Activated CD4-positive, alpha-beta T cell treated with anti-CD3 and anti-CD28 coated beads, Interleukin-2, amount 10 ng/mL, durations not matched to agents 7 days and 5 days (primary cell): ENCODE measurements around the gene COL23A1. TPM values are rescaled to one million over a fixed set of nuclear protein-coding genes. Genes with fewer than 3 reads are reported as not detected.

Experiments used
- CTCF ChIA-PET: fragments of 350-600 bp; sonication (Branson Sonifier 250); formaldehyde crosslinking; loops from one replicate; lab custom pipeline; 2021; ENCODE audit warnings: antibody characterized with exemption; lab: Charles Lee
- POLR2A ChIA-PET: fragments of 350-600 bp; sonication (Branson Sonifier 250); formaldehyde crosslinking; loops from one replicate; lab custom pipeline; 2021; ENCODE audit warnings: antibody characterized with exemption; lab: Charles Lee
- DNase-seq: peaks from one replicate; pipeline ENCODE4 v3.0.0-alpha.2; 2020
- H3K27ac Mint-ChIP-seq: one replicate; pipeline ENCODE4 v1.8.0; 2021; ENCODE audit warnings: mild to moderate bottlenecking, moderate library complexity, mixed read lengths
- H3K27me3 Mint-ChIP-seq: one replicate; pipeline ENCODE4 v1.8.0; 2021; ENCODE audit warnings: mixed read lengths
- H3K36me3 Mint-ChIP-seq: one replicate; pipeline ENCODE4 v1.8.0; 2021; ENCODE audit warnings: low read depth, mixed read lengths
- H3K4me1 Mint-ChIP-seq: one replicate; pipeline ENCODE4 v1.8.0; 2021; ENCODE audit warnings: mixed read lengths
- H3K4me3 Mint-ChIP-seq: one replicate; pipeline ENCODE4 v1.8.0; 2021; ENCODE audit warnings: mild to moderate bottlenecking, moderate library complexity, mixed read lengths
- H3K9me3 Mint-ChIP-seq: one replicate; pipeline ENCODE4 v1.8.0; 2021; ENCODE audit warnings: mixed read lengths
- total RNA-seq, 2 experiments: library from RNA; stranded (reverse); gene quantifications; one replicate each; pipeline ENCODE4 v1.2.3, GENCODE V29; 2021

The COL23A1 gene
- total RNA-seq, 2 experiments from 2014 or later: 0.27 TPM; not detected in 1

DNA sequence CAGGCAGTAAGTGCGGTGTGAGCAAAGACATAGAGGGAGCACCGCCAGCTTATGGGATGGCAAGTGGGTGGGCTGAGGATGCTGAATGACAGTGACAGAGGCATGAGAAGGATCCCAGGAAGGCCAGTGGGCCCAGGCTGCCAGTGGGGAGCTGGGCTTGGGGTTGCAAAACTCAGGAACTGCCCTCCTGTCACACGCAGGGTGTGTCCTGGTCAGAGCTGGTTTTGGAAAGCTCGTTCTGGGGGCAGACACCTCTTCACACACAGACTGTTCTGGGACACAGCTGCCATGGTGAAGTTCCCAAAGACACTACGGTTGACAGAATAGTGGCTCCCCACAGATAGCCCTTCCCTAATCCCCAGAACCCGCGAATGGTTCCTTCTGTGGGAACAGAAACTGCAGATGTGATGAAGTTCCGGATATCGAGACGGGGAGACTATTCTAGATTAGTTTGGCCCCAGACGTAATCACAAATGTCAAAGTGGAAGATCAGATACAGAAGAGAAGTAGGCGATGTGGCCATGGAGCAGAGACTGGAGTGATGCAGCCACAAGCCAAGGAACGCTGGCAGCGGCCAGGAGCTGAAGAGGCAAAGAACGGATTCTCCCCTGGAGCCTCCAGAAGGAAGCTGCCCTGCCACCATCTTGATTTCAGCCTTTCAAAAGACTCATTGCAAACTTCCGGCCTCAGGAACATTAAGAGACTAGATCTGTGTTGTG is 159.0 kb downstream of the COL23A1 start:
- Mint-ChIP-seq H3K36me3 (no peaks in the 10 kb centered on the region), H3K27ac (no peak overlapping the region), H3K9me3 (no peaks in the 10 kb centered on the region), H3K4me1 (no peaks in the 10 kb centered on the region), H3K27me3 (no peaks in the 10 kb centered on the region), H3K4me3 (no peak overlapping the region)
- ChIA-PET POLR2A (no interaction called here), CTCF (no interaction called here)
- DNase-seq: no peak

DNA sequence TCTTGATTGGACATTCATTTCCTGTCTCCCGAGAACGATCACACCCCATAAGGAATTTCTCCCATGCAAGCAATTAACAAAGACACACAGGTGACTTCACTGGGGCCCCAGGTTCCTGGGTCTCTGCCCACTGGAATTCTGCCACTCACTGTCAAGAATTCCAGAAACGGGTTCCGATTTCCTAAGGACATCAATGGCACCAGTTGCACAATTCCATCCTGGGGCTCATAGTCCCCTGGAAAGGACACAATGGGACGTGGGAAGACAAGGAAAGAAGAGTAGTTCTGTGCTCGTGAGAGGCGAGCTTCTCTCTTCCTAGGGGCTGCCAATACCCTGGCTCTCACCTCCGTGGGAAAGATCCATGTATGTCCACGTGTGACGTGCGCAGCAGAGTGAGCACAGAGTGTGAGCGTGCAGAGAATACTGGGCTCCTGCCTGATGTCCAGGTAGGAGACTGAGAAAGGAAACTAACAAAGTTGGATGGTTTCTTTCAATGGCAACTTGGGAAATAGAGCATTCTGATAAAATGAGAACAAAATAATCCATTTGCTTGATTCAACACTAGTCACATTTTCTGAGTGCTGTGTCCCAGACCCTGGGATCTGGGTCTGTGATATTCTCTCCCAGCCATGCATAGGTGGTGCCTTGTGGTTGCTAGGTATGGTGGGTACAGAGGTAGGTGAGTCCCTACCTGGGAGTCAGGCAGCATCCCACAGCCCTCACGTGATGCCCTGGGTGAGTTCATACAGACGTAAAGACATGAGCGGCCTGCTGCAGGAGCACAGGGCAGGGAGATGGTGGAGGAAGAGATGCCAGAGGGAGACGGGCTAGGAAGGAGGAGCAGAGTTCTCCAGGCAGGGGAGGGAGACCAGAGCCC is 159.8 kb downstream of the COL23A1 start:
- no peaks in the 10 kb centered on the region for H3K4me1 Mint-ChIP-seq
- H3K27me3 Mint-ChIP-seq: no peaks in the 10 kb centered on the region
- H3K27ac Mint-ChIP-seq: no peak overlapping the region
- ChIA-PET POLR2A (no interaction called here), CTCF (no interaction called here)
- no peaks in the 10 kb centered on the region for H3K9me3 Mint-ChIP-seq
- H3K4me3 Mint-ChIP-seq: no peak overlapping the region
- H3K36me3 Mint-ChIP-seq: no peaks in the 10 kb centered on the region
- DNase-seq: no peak

DNA sequence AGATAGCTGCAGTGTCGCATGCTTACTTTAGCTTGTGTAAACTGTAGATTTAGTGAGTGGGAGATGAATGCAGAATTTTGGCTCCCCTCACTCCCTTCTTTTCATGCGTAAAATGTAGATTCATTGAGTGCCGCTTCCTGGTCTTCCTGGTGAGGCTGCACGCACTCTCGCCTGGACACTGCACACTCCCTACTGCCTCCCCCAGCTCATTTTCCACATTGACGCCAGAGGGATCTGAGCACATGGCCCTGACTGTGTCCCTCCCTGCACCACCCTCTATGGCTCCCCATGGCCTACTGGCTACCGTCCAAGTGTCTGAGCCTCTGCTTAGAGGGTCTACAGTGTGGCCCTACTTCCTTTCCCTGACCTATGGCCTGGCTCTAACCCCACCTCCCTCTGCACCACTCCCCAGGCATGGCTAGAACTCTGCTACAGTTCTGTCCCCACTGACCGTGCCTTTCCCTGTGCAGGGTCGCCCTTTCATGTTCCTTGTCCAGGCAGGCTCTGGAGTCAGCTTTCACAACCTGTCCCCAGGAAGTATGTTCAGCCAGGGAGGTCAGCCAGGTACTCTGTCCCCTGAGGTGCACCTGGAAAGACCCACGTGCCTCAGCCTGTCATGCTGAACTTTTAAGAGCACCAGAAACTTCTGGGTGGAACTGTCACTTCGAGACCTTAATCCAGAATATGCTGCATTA is 160.6 kb downstream of the COL23A1 start:
- H3K27me3 Mint-ChIP-seq: no peaks in the 10 kb centered on the region

DNA sequence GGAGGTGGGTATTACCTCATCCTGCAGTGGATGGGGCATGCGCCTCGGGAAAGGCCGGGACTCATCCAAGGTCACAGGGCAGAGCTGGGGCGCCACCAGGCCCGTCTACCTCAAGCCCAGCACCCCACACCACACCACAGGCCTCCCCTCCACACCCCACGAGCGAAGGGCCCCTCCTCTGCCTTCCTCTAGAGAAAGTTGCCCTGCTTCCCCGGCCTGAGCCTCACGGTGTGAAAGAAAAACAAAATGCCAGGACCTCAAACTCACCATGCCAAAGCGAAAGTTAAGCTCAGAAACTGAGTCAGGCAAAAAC is 161.1 kb downstream of the COL23A1 start:
- ChIA-PET POLR2A (no interaction called here), CTCF (no interaction called here)
- Mint-ChIP-seq H3K36me3 (no peaks in the 10 kb centered on the region), H3K27ac (no peak overlapping the region), H3K9me3 (no peaks in the 10 kb centered on the region), H3K4me1 (no peaks in the 10 kb centered on the region), H3K27me3 (no peaks in the 10 kb centered on the region), H3K4me3 (no peak overlapping the region)
- no peak for DNase-seq

More for the DNA sequence above, 160.6 kb downstream of the COL23A1 start:
- Mint-ChIP-seq H3K9me3 (no peaks in the 10 kb centered on the region), H3K36me3 (no peaks in the 10 kb centered on the region), H3K4me3 (no peak overlapping the region), H3K27ac (no peak overlapping the region), H3K4me1 (no peaks in the 10 kb centered on the region)
- ChIA-PET CTCF (no interaction called here), POLR2A (no interaction called here)
- no peak for DNase-seq

DNA sequence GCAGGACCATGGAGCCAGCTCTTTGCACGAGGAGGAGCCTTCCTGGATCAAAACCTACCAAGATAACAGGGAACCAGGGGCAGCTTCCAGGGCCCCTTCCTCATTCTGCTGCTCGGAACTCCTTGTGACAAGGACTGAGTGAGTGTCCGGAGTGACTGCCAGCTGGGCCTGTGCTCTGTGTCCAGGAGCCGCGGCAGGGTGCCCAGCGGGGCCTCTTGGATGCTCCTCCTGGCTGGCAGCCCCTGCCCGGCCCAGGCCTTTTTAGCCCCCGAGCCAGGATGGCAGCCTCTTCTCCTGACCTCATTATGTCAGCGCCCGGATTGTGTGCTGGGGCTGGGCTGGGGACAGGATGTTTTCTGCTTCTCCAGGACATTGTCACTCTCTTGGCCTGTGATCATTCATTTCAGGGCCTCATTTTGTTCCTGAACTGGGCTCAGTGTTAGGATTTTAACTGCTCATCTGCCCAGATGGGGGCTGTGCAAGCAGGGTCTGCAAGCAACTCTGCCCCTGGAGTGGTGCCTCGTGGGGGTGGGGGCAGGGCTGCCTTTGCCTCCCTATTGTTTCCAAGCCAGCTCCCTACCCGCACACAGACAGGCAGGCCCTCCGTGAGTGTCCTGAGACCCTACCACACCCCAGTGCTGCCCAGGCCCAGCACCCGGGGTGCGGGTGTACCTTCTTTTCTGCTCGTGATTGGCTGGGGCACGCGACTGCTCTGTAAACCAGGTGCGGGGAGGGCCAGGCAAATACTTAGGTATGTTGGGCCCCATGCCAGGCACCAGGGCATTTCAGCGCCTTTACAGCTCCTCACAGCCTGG is 161.6 kb downstream of the COL23A1 start:
- H3K27ac Mint-ChIP-seq: no peak overlapping the region
- H3K36me3 Mint-ChIP-seq: no peaks in the 10 kb centered on the region
- no peaks in the 10 kb centered on the region for H3K27me3 Mint-ChIP-seq
- H3K9me3 Mint-ChIP-seq: no peaks in the 10 kb centered on the region
- POLR2A ChIA-PET: no interaction called here
- no peak overlapping the region for H3K4me3 Mint-ChIP-seq
- CTCF ChIA-PET: no interaction called here
- no peaks in the 10 kb centered on the region for H3K4me1 Mint-ChIP-seq
- no peak for DNase-seq

DNA sequence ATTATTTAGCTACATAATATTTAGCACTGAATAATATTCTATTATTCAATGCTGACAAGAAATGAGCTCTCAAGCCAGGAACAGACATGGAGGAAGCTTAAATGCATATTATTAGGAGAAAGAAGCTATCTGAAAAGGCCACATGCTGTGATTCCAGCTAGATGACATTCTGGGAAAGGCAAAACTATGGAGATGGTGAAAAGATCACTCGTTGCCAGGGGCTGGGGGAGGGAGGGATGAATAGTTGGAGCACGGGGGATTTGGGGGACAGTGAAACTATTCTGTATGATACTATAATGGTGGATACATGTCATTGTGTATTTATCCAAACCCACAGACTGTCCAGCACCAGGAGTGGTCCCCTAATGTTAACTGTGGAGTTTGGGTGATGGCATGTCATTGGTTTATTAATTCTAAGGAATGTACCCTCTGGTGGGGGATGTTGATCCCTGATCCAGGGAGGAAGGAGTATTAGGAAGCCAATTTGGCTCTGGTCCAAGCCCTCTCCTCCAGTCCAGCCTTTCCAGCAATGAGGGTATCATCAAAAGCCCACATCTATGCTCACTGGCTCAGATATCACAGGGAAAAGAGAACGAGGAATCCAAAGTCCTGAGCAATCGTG is 162.5 kb downstream of the COL23A1 start:
- H3K27me3 Mint-ChIP-seq: no peaks in the 10 kb centered on the region
- POLR2A ChIA-PET: no interaction called here
- no peaks in the 10 kb centered on the region for H3K36me3 Mint-ChIP-seq
- H3K9me3 Mint-ChIP-seq: no peaks in the 10 kb centered on the region
- no peaks in the 10 kb centered on the region for H3K4me1 Mint-ChIP-seq
- no peak for DNase-seq
- no peak overlapping the region for H3K27ac Mint-ChIP-seq
- H3K4me3 Mint-ChIP-seq: no peak overlapping the region
- CTCF ChIA-PET: interaction anchor here (1.1 kb wide), 1 partner anchor 10 kb away, joined by 3 read pairs; no protein-coding TSS in a partner anchor

DNA sequence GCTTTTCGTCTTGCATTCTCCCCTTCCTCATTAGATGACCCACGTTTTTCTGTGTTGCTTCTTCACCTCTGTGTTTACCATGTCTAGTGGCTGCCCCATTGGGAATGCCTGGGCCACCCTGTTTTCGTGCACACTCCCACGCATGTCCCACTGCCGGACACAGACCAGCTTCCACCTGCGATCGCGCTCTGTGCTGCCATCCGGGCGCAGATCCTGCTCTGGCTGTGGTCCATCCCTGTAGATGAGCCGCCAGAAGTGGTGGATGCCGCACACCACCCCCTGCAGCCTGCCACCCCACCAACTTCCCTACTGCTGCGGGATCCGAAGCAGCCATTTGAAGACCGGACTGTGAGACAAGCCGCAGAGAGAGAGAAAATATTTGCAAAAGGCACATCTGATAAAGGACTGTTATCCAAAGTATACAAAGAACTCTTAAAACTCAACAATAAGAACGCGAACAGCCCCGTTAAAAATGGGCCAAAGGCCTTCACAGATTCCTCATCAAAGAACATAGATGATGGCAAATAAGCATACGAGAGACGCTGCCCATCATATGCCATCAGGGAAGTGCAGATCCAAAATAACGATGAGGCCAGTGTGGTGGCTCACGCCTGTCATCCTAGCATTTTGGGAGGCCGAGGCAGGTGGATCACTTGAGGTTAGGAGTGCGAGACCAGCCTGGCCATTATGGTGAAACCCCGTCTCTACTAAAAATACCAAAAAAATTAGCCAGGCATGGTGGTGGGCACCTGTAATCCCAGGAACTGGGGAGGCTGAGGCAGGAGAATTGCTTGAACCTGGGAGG is 163.7 kb downstream of the COL23A1 start:
- H3K9me3 Mint-ChIP-seq: no peaks in the 10 kb centered on the region
- H3K4me1 Mint-ChIP-seq: no peaks in the 10 kb centered on the region
- ChIA-PET POLR2A (no interaction called here), CTCF (interaction anchor here (1.1 kb wide), 1 partner anchor 11 kb away, joined by 3 read pairs; no protein-coding TSS in a partner anchor)
- no peaks in the 10 kb centered on the region for H3K36me3 Mint-ChIP-seq
- no peak overlapping the region for H3K27ac Mint-ChIP-seq
- no peaks in the 10 kb centered on the region for H3K27me3 Mint-ChIP-seq
- no peak overlapping the region for H3K4me3 Mint-ChIP-seq
- no peak for DNase-seq

DNA sequence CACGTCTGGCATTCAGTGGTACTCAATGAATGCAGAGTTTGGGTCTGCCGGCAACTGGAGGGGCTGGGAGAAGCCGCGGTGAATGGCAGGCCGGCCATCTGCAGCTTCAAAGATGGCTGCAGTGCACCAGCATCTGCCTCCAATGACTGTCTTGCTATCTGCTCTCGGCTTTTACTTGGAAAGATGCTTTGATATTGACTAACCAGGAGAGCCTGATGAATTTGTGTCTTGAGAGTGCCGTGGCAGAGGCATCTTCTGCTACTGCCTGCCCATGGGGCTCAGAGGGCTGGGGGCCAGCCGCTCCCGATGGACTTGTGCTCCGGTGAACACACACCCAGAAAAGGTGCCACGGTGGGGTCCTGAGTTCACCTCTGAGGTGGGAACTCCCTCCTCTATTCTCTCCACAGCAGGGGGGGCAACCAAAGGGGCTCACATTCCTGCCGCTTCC is 164.5 kb downstream of the COL23A1 start:
- H3K27me3 Mint-ChIP-seq: no peaks in the 10 kb centered on the region
- POLR2A ChIA-PET: no interaction called here
- H3K36me3 Mint-ChIP-seq: no peaks in the 10 kb centered on the region
- no peak overlapping the region for H3K4me3 Mint-ChIP-seq
- CTCF ChIA-PET: no interaction called here
- no peak for DNase-seq
- no peak overlapping the region for H3K27ac Mint-ChIP-seq
- H3K4me1 Mint-ChIP-seq: no peaks in the 10 kb centered on the region
- H3K9me3 Mint-ChIP-seq: no peaks in the 10 kb centered on the region

DNA sequence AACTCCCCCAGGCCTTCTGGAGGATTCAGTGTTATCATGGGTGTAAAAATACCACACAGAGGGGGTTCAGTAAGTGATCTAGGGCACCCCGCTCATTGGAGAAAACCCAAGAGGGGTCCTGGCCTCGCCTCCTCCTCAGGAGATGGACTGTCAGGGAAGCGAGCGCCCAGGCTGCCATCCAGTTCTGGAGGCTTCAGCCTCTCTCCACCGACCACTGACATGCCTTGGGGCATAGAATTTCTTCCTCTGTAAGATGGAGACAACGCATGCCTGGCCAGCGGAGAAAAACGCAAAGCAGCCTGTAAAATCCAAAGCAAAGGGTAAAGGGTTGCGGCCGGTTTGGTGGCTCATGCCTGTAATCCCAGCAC is 165.4 kb downstream of the COL23A1 start:
- DNase-seq: no peak
- CTCF ChIA-PET: no interaction called here
- Mint-ChIP-seq H3K27ac (no peak overlapping the region), H3K27me3 (no peaks in the 10 kb centered on the region), H3K4me1 (no peaks in the 10 kb centered on the region), H3K9me3 (no peaks in the 10 kb centered on the region), H3K4me3 (no peak overlapping the region), H3K36me3 (no peaks in the 10 kb centered on the region)
- POLR2A ChIA-PET: no interaction called here

DNA sequence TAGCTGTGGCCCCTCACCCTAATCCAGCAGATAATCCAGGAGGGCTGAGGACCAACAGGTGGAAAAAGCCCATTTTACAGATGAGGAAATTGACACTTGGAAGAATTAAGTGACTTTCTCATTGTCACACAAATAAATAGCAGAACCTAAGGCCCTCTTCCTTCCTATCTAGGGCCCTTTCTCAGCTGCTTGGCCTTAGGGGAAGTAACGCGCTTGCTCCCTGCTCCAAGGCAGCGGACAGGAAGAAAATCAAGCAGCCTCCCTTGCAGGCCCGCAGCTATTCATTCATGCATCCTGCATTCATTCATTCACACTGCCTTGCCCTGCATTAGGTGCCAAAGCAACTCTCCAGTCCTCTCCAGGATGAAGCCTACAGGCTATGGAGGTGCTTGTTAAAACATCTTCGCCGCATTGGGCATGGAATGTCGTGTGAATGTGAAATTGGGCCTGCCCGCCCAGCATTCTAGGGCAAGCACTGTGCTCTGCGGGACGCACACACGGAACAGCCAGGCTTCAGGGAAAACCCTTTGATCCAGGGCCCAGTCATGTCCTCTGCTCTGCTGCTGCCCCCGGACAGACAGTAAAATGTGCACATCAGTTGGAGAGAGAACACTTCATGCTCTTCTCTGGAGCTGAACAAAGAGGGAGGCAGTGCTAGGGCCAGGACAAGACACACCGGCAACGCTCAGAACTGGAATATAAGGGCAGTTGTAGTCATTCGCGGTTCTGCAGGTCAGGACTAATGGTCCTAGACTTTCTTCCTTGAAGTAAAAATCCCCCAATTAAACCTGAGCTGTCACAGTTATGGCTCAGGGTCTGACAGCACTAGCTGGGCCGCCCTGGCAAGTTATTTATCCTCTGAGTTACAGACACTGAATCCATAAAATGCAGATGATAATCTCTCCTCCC is 166.0 kb downstream of the COL23A1 start:
- ChIA-PET POLR2A (no interaction called here), CTCF (no interaction called here)
- H3K4me3 Mint-ChIP-seq: no peak overlapping the region
- H3K4me1 Mint-ChIP-seq: no peaks in the 10 kb centered on the region
- DNase-seq: no peak
- no peaks in the 10 kb centered on the region for H3K36me3 Mint-ChIP-seq
- no peaks in the 10 kb centered on the region for H3K9me3 Mint-ChIP-seq
- H3K27me3 Mint-ChIP-seq: no peaks in the 10 kb centered on the region
- H3K27ac Mint-ChIP-seq: no peak overlapping the region

DNA sequence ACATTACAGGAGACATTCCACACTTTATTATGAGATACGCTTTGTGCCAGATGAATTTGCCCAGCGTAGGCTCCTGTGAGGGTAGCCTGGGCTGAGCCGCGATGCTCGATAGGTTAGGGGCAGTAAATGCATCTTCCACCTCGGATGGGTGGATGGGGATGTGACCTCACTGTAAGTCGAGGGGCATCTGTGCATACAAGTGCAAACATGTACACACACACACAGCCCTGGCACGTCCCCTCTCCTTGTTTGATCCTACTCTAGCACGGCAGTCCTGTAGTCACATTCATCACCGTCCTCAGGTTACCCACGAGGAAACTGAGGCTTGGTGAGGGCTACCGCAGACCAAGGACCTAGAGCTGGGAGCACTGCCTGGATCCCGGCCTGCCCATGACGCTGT is 166.8 kb downstream of the COL23A1 start:
- Mint-ChIP-seq H3K4me1 (no peaks in the 10 kb centered on the region), H3K9me3 (no peaks in the 10 kb centered on the region), H3K27ac (no peak overlapping the region), H3K4me3 (no peak overlapping the region), H3K36me3 (no peaks in the 10 kb centered on the region), H3K27me3 (no peaks in the 10 kb centered on the region)
- CTCF ChIA-PET: interaction anchor here (1.3 kb wide), 1 partner anchor 10 kb away, joined by 3 read pairs; no protein-coding TSS in a partner anchor
- DNase-seq: no peak
- POLR2A ChIA-PET: no interaction called here
